Sigmoid colon (tissue), 4 donors: ENCODE measurements around the gene DIP2B.

Experiments used
- CTCF ChIP-seq, 4 experiments: fragments of 450-650 bp in 3 of 4; fragments of 200-600 bp in 1 of 4; IDR thresholded peaks; one replicate each; pipeline ENCODE4 v1.5.1; 2016 to 2019; ENCODE audit warnings: antibody characterized with exemption in 4 of 4, mild to moderate bottlenecking in 3 of 4, moderate library complexity in 2 of 4
- EP300 ChIP-seq, 4 donors: sonication (generic); formaldehyde crosslinking; IDR thresholded peaks; one replicate each; pipeline ENCODE4 v1.6.1; 2017; ENCODE audit warnings: antibody characterized with exemption in 4 of 4
- POLR2A ChIP-seq, 2 donors: fragments of 450-650 bp; IDR thresholded peaks; one replicate each; pipeline ENCODE4 v1.6.1; 2016; ENCODE audit warnings: antibody characterized with exemption in 2 of 2, mild to moderate bottlenecking in 2 of 2, moderate library complexity in 2 of 2
- POLR2AphosphoS5 ChIP-seq, 4 donors: sonication (generic); formaldehyde crosslinking; IDR thresholded peaks; one replicate each; pipeline ENCODE4 v1.6.1; 2017; ENCODE audit warnings: antibody characterized with exemption in 4 of 4

DNA sequence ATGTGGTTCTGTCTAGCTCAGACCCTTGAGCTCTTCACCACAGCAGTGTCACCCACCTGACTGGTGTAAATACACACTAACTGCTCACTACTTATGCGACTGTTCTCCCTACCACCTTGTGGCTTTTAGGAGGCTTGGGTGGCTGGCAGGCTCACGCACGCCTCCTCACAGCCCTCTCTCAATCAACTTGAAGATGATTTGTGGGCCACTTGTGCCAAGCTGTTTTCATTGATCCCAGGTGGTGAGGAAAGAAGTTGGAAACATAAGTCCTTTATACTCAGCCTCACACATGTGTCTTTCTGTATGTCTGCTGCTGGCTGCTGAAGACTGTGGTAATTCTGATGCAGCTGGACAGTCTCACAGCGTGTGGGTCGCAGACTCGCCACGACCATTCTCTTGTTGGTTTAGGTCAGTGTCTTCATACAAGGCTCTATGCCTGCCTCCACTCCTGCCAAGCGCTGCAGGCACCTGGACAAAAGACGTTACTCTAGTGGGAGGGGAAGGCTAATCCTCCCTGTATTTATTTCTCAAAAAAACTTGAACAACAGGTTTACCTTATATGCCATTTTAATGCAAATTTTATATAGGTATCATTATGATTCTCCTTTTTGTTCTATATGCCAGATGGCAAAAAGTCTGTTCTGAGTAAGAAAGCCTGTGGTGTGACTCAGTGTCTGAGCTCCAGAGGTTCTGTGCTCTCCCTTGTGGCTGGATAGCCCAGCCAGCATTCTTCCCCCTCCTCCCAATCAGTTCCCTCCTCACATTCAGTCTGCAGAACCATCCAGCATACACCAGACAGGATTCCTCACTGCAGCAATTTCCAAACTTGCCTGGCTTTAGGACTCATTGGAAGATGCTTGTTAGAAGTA is 115.6 kb downstream of the DIP2B start:
- TF ChIP-seq CTCF (IDR thresholded peaks at IDR 0.05), result no peak
- TF ChIP-seq POLR2AphosphoS5 (IDR thresholded peaks at IDR 0.05), result no peak
- TF ChIP-seq POLR2A (IDR thresholded peaks at IDR 0.05), result no peak
- no peak for TF ChIP-seq EP300 (IDR thresholded peaks at IDR 0.05)
